A549 (cell line): ENCODE results near the gene XCL1. TPM values are rescaled to one million over a fixed set of nuclear protein-coding genes. Genes with fewer than 3 reads are reported as not detected.
A peak's percentile ranks its signal among the peaks of the same experiment; 100 is the strongest.

Experiments used
- ATAC-seq, 2 experiments: fragments of 200-7000 bp in 1 of 2; fragments of >200 bp in 1 of 2; cut with Nextera tagmentation in 1 of 2; cut with Tn5 transposase in 1 of 2; 3 replicates each; pipeline versions ENCODE4 v1.8.0 to v1.9.1; 2018 to 2020; ENCODE audit warnings: mild to moderate bottlenecking in 1 of 2, moderate library complexity in 1 of 2
- CTCF ChIA-PET: fragments of 300-600 bp; sonication (Branson Sonifier 250); formaldehyde crosslinking; extraction: SDS; loops from one replicate; lab custom pipeline; 2021; ENCODE audit warnings: antibody characterized with exemption, inconsistent platforms; lab: Yijun Ruan, JAX
- POLR2A ChIA-PET: fragments of 350-600 bp; formaldehyde crosslinking; extraction: SDS; loops from one replicate; lab custom pipeline; 2021; ENCODE audit warnings: antibody characterized with exemption, inconsistent platforms; lab: Yijun Ruan, JAX
- DNase-seq, 2 experiments: peaks; one replicate each; pipeline versions ENCODE4 v3.0.0 to v3.0.0-alpha.2; 2011 to 2016; ENCODE audit warnings: low read depth in 1 of 2, low spot score in 1 of 2
- FAIRE-seq: peaks from 2 replicates; lab custom pipeline; 2011; peaks lifted over from hg19 to GRCh38; lab: Jason Lieb, UNC
- H3K27ac ChIP-seq, 2 experiments: fragments of >200 bp; sonication (Bioruptor Twin); formaldehyde crosslinking; 3 replicates each; pipeline ENCODE4 v1.5.1; 2016 to 2017
- H3K4me1 ChIP-seq: fragments of >200 bp; sonication (Bioruptor Twin); formaldehyde crosslinking; 3 replicates; pipeline ENCODE4 v1.6.1; 2016
- H3K4me2 ChIP-seq: fragments of >200 bp; sonication (Bioruptor Twin); formaldehyde crosslinking; 3 replicates; pipeline ENCODE4 v1.6.1; 2016
- H3K4me3 ChIP-seq: fragments of >200 bp; sonication (Bioruptor Twin); formaldehyde crosslinking; 3 replicates; pipeline ENCODE4 v1.5.1; 2016
- H3K9me3 ChIP-seq: fragments of >200 bp; sonication (Bioruptor Twin); formaldehyde crosslinking; 3 replicates; pipeline ENCODE4 v1.6.1; 2016
- BHLHE40 ChIP-seq: IDR thresholded peaks from 2 replicates; pipeline ENCODE4 v1.6.1; 2012; ENCODE audit warnings: low read depth, low read length, inconsistent platforms
- CEBPB ChIP-seq, 2 experiments: fragments of >200 bp in 1 of 2; sonication (Bioruptor Twin) in 1 of 2; formaldehyde crosslinking in 1 of 2; IDR thresholded peaks; 2 replicates each; pipeline ENCODE4 v1.6.1; 2012 to 2016
- CHD4 ChIP-seq: fragments of 200-600 bp; sonication (generic); IDR thresholded peaks from 2 replicates; pipeline ENCODE4 v1.6.1; 2016; ENCODE audit warnings: antibody characterized with exemption, mild to moderate bottlenecking, borderline replicate concordance
- FOSB ChIP-seq: fragments of 250-450 bp; sonication (Bioruptor Pico); IDR thresholded peaks from 2 replicates; pipeline ENCODE4 v1.5.0; 2020; ENCODE audit warnings: mild to moderate bottlenecking, moderate library complexity
- FOSL2 ChIP-seq, 2 experiments: fragments of 450-650 bp in 1 of 2; fragments of >200 bp in 1 of 2; sonication (Bioruptor Twin) in 1 of 2; formaldehyde crosslinking; IDR thresholded peaks; 2 replicates each; pipeline versions ENCODE4 v1.5.0 to v1.6.1; 2016 to 2020; ENCODE audit warnings: mild to moderate bottlenecking in 1 of 2, moderate library complexity in 1 of 2
- HDAC2 ChIP-seq: fragments of 200-600 bp; sonication (generic); IDR thresholded peaks from 2 replicates; pipeline ENCODE4 v1.6.1; 2016
- HMGXB4 ChIP-seq: fragments of 250-450 bp; sonication (Bioruptor Pico); IDR thresholded peaks from 2 replicates; pipeline ENCODE4 v1.5.0; 2021; ENCODE audit warnings: mild to moderate bottlenecking, moderate library complexity, borderline replicate concordance
- HOXB13 ChIP-seq: fragments of 250-450 bp; sonication (Bioruptor Pico); IDR thresholded peaks from 2 replicates; pipeline ENCODE4 v1.5.0; 2020; ENCODE audit warnings: low read depth, mild to moderate bottlenecking, moderate library complexity
- HOXB5 ChIP-seq: fragments of 250-450 bp; sonication (Bioruptor Pico); IDR thresholded peaks from 2 replicates; pipeline ENCODE4 v1.5.0; 2020; ENCODE audit warnings: mild to moderate bottlenecking, moderate library complexity
- JUNB ChIP-seq: fragments of >200 bp; sonication (Bioruptor Twin); formaldehyde crosslinking; IDR thresholded peaks from 2 replicates; pipeline ENCODE4 v1.6.1; 2016
- MAFK ChIP-seq: fragments of 450-650 bp; IDR thresholded peaks from 2 replicates; pipeline ENCODE4 v1.6.1; 2014; ENCODE audit not compliant: partially characterized antibody
- NPAS2 ChIP-seq: fragments of 250-450 bp; sonication (Bioruptor Pico); IDR thresholded peaks from 2 replicates; pipeline ENCODE4 v1.8.0; 2022; ENCODE audit warnings: mild to moderate bottlenecking, moderate library complexity, borderline replicate concordance
- POLR2A ChIP-seq: IDR thresholded peaks from 2 replicates; pipeline ENCODE4 v1.6.1; 2012; ENCODE audit warnings: mild to moderate bottlenecking, low read length
- RARB ChIP-seq: fragments of 250-450 bp; sonication (Bioruptor Pico); IDR thresholded peaks from 2 replicates; pipeline ENCODE4 v1.8.0; 2021; ENCODE audit warnings: mild to moderate bottlenecking, moderate library complexity
- RFX5 ChIP-seq: fragments of 450-650 bp; IDR thresholded peaks from 2 replicates; pipeline ENCODE4 v1.7.1; 2014; ENCODE audit warnings: antibody characterized with exemption, mild to moderate bottlenecking, moderate library complexity
- RNF2 ChIP-seq: fragments of 200-600 bp; sonication (generic); IDR thresholded peaks from 2 replicates; pipeline ENCODE4 v1.6.1; 2016; ENCODE audit warnings: low read depth, mild to moderate bottlenecking, antibody characterized with exemption, moderate library complexity, borderline replicate concordance
- TFCP2L1 ChIP-seq: fragments of 250-450 bp; sonication (Bioruptor Pico); IDR thresholded peaks from 2 replicates; pipeline ENCODE4 v1.5.0; 2021; ENCODE audit warnings: mild to moderate bottlenecking
- ZC3H11A ChIP-seq: fragments of 450-650 bp; IDR thresholded peaks from 2 replicates; pipeline ENCODE4 v1.6.1; 2014; ENCODE audit warnings: antibody characterized with exemption, mild to moderate bottlenecking
- WGBS: methylation state at CpG from one replicate; pipeline ENCODE4 v1.1.6; 2017; ENCODE audit errors: missing lambda C conversion rate; 5-methylcytosine and 5-hydroxymethylcytosine counted together
- polyA plus RNA-seq, 4 experiments: library from polyadenylated mRNA; depleted of rRNA in 3 of 4; stranded (reverse); fragments of >200 nt; fragmentation: RNase III in 1 of 4; extraction: RNeasy Plus Mini Kit Qiagen cat#74134 plus additional on column Dnase treatment in 1 of 4; gene quantifications; 2 replicates in 3 of 4; 3 replicates in 1 of 4; pipeline ENCODE4 v1.2.3, GENCODE V29; 2011 to 2017
- TF ChIP-seq, protein P1 (sequence below): fragments of 450-650 bp; IDR thresholded peaks from 2 replicates; pipeline ENCODE4 v1.6.1; 2014; ENCODE audit warnings: antibody characterized with exemption
- TF ChIP-seq, protein P2 (sequence below): IDR thresholded peaks from 2 replicates; pipeline ENCODE4 v1.6.1; 2012
- TF ChIP-seq, protein P3 (sequence below): fragments of >200 bp; sonication (Bioruptor Twin); formaldehyde crosslinking; IDR thresholded peaks from 3 replicates; pipeline ENCODE4 v1.5.1; 2016

XCL1 gene
- polyA plus RNA-seq, 2 of the 4 experiments (the other 2 are of a cell fraction), result not detected

- Histone ChIP-seq H3K4me2 (no peak overlapping the region), H3K27ac (no peak overlapping the region), H3K9me3 (no peaks in the 10 kb centered on the region), H3K4me3 (no peak overlapping the region), H3K4me1 (no peaks in the 10 kb centered on the region)
- 73% methylated on average over 6 of the region's 6 CpGs for WGBS
- TF ChIP-seq CHD4 (no peak), RNF2 (no peak), BHLHE40 (no peak), NPAS2 (no peak), CEBPB (IDR thresholded peaks at IDR 0.05) (no peak), HOXB5 (CRISPR knock-in tag) (no peak), FOSB (CRISPR knock-in tag) (no peak), RARB (CRISPR knock-in tag) (no peak), MAFK (no peak), HDAC2 (no peak), POLR2A (no peak), ZC3H11A (no peak)
- TF ChIP-seq, protein P1, sequence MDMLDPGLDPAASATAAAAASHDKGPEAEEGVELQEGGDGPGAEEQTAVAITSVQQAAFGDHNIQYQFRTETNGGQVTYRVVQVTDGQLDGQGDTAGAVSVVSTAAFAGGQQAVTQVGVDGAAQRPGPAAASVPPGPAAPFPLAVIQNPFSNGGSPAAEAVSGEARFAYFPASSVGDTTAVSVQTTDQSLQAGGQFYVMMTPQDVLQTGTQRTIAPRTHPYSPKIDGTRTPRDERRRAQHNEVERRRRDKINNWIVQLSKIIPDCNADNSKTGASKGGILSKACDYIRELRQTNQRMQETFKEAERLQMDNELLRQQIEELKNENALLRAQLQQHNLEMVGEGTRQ, result no peak
- TF ChIP-seq, protein P2, sequence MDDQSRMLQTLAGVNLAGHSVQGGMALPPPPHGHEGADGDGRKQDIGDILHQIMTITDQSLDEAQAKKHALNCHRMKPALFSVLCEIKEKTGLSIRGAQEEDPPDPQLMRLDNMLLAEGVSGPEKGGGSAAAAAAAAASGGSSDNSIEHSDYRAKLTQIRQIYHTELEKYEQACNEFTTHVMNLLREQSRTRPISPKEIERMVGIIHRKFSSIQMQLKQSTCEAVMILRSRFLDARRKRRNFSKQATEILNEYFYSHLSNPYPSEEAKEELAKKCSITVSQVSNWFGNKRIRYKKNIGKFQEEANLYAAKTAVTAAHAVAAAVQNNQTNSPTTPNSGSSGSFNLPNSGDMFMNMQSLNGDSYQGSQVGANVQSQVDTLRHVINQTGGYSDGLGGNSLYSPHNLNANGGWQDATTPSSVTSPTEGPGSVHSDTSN, result no peak
- TF ChIP-seq, protein P3, sequence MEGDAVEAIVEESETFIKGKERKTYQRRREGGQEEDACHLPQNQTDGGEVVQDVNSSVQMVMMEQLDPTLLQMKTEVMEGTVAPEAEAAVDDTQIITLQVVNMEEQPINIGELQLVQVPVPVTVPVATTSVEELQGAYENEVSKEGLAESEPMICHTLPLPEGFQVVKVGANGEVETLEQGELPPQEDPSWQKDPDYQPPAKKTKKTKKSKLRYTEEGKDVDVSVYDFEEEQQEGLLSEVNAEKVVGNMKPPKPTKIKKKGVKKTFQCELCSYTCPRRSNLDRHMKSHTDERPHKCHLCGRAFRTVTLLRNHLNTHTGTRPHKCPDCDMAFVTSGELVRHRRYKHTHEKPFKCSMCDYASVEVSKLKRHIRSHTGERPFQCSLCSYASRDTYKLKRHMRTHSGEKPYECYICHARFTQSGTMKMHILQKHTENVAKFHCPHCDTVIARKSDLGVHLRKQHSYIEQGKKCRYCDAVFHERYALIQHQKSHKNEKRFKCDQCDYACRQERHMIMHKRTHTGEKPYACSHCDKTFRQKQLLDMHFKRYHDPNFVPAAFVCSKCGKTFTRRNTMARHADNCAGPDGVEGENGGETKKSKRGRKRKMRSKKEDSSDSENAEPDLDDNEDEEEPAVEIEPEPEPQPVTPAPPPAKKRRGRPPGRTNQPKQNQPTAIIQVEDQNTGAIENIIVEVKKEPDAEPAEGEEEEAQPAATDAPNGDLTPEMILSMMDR, result no peak
- ChIA-PET CTCF (interaction anchor here (0.6 to 2.0 kb wide), 3 partner anchors 144 to 844 kb away, joined by 3 to 7 read pairs (median 6); partner anchors contain the start of gene CCDC181), POLR2A (no interaction called here)
- ATAC-seq (no peak), DNase-seq (no peak), FAIRE-seq (no peak)
Observed at GRCh38 chr1:168583571-168583970, 7.2 kb downstream of the XCL1 start.

DNA sequence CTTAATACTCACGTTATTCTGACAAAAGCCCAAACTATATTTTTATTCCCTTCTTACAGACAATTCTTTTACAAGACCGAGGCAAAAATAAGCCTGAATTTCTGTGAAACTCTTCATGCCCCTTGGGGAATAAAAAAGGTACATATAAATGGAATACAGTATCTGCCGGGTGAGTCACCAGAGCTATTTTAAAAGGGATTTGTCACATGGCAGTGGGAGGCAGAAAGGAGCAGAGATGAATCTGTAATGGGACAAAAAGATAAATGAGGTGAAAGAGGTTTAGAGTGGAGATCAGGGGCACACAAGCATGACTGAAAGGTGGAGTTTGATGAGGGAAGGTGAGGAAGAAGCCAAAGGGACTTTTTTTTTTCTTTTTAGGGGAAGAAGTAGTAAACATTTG lies 8.8 kb downstream of the XCL1 start:
- POLR2A ChIA-PET, result no interaction called here
- no peak for FAIRE-seq
- H3K4me2 ChIP-seq, result no peak overlapping the region

More for the DNA sequence above, 8.8 kb downstream of the XCL1 start:
- CTCF ChIA-PET, result interaction anchor here (1.0 to 2.0 kb wide), 3 partner anchors 152 to 763 kb away, joined by 3 to 6 read pairs (median 4); no protein-coding TSS in a partner anchor
- no peak for TF ChIP-seq RFX5
- TF ChIP-seq HMGXB4 (CRISPR knock-in tag), result no peak
- TF ChIP-seq HOXB13, result no peak
- TF ChIP-seq JUNB, result no peak
- TF ChIP-seq TFCP2L1, result no peak
- no peak for TF ChIP-seq FOSL2 (IDR thresholded peaks at IDR 0.05)
- peak; percentile 26; the same call in 1 of the 2 replicates for TF ChIP-seq FOSL2 (CRISPR knock-in tag; IDR thresholded peaks at IDR 0.05)
- no peak for TF ChIP-seq MAFK
- Histone ChIP-seq H3K27ac (no peak overlapping the region), H3K4me1 (no peaks in the 10 kb centered on the region), H3K4me3 (no peak overlapping the region), H3K9me3 (no peaks in the 10 kb centered on the region)
- ATAC-seq (no peak), DNase-seq (peak in 1 of 2 experiments; percentile 8)
- 46% methylated on average over 3 of the region's 3 CpGs for WGBS
